ENCODE measurements around the gene ANO7. TPM values are rescaled to one million over a fixed set of nuclear protein-coding genes. Genes with fewer than 3 reads are reported as not detected.
A peak's percentile ranks its signal among the peaks of the same experiment; 100 is the strongest.

ANO7 gene
- total RNA-seq, 2 donors from 2014 or later = 0.99 to 1.6 TPM

GRCh38 chr2:241249654-241250053 is 61.2 kb downstream of the ANO7 start:
- intact Hi-C loops (cut with DNase I) = no loop called here
- ATAC-seq = no peak

GRCh38 chr2:241252778-241253475 is 64.5 kb downstream of the ANO7 start:
- no peaks in the 10 kb centered on the region for H3K9me3 ChIP-seq
- no peak overlapping the region for H3K4me3 ChIP-seq
- 90 to 91% methylated on average over 14 of the region's 14 CpGs for WGBS, 2 donors
- peaks cover 24% of the 10 kb centered on the region for H3K4me1 ChIP-seq
- TF ChIP-seq CTCF (IDR thresholded peaks at IDR 0.05) = no peak
- no peak for TF ChIP-seq POLR2A (IDR thresholded peaks at IDR 0.05)
- peaks cover 37 to 70% of the 10 kb centered on the region in 2 donors for H3K36me3 ChIP-seq (replicated peaks in 1 of 2; ENCODE audit: insufficient read depth in 1 of 2, low read depth in 2 of 2)
- ATAC-seq (no peak), DNase-seq (no peak)
- no peaks in the 10 kb centered on the region for H3K27me3 ChIP-seq
- H3K27ac ChIP-seq = peak overlapping the region in 1 of 4 donors; percentile 64
- intact Hi-C loops (cut with DNase I) = no loop called here

More at GRCh38 chr2:241249654-241250053, 61.2 kb downstream of the ANO7 start:
- Histone ChIP-seq H3K9me3 (no peaks in the 10 kb centered on the region), H3K4me1 (peaks cover 4% of the 10 kb centered on the region), H3K27me3 (no peaks in the 10 kb centered on the region), H3K4me3 (no peak overlapping the region), H3K27ac (no peak overlapping the region), H3K36me3 (replicated peaks in 1 of 2; ENCODE audit: insufficient read depth in 1 of 2, low read depth in 2 of 2) (peaks cover 47 to 87% of the 10 kb centered on the region in 2 donors)
- 88 to 95% methylated on average over 8 to 14 of the region's 14 CpGs for WGBS, 2 donors
- no peak for TF ChIP-seq POLR2A (IDR thresholded peaks at IDR 0.05)
- TF ChIP-seq CTCF (IDR thresholded peaks at IDR 0.05) = no peak
- DNase-seq = no peak

GRCh38 chr2:241254904-241255351 is 66.5 kb downstream of the ANO7 start:
- peak; percentile 85 for ATAC-seq
- DNase-seq = peak; percentile 73 to 87 (median 81)

GRCh38 chr2:241255542-241256167 is 67.2 kb downstream of the ANO7 start:
- no peaks in the 10 kb centered on the region for H3K9me3 ChIP-seq
- DNase-seq = peak in 3 of 4 donors; percentile 39 to 48 (median 47)
- TF ChIP-seq CTCF (IDR thresholded peaks at IDR 0.05) = no peak
- TF ChIP-seq POLR2A (IDR thresholded peaks at IDR 0.05) = no peak
- no peak overlapping the region for H3K4me3 ChIP-seq
- H3K4me1 ChIP-seq = peaks cover 24% of the 10 kb centered on the region
- whole genome bisulfite sequencing, 2 donors = 44 to 48% methylated on average over 13 of the region's 13 CpGs
- H3K36me3 ChIP-seq (replicated peaks in 1 of 2; ENCODE audit: insufficient read depth in 1 of 2, low read depth in 2 of 2) = peaks cover 12 to 52% of the 10 kb centered on the region in 2 donors
- intact Hi-C loops (cut with DNase I) = no loop called here
- H3K27me3 ChIP-seq = no peaks in the 10 kb centered on the region
- peak; percentile 24 for ATAC-seq
- peak overlapping the region; percentile 37 to 64 (median 45) for H3K27ac ChIP-seq

More at GRCh38 chr2:241254904-241255351, 66.5 kb downstream of the ANO7 start:
- peak overlapping the region in 3 of 4 donors; percentile 24 to 64 (median 49) for H3K27ac ChIP-seq
- WGBS, 2 donors = 44 to 48% methylated on average over 7 to 10 of the region's 10 CpGs
- no peak overlapping the region for H3K4me3 ChIP-seq
- intact Hi-C loops (cut with DNase I) = no loop called here
- TF ChIP-seq CTCF (IDR thresholded peaks at IDR 0.05) (no peak), POLR2A (IDR thresholded peaks at IDR 0.05) (peak in 1 of 3 donors; percentile 39)
- peaks cover 18 to 55% of the 10 kb centered on the region in 2 donors for H3K36me3 ChIP-seq (replicated peaks in 1 of 2; ENCODE audit: insufficient read depth in 1 of 2, low read depth in 2 of 2)
- no peaks in the 10 kb centered on the region for H3K9me3 ChIP-seq
- H3K4me1 ChIP-seq = peaks cover 24% of the 10 kb centered on the region
- H3K27me3 ChIP-seq = no peaks in the 10 kb centered on the region
